ENCODE measurements around the gene PSMG3.

GRCh38 chr7:1617957-1618356 lies 48.1 kb upstream of the PSMG3 start:
- TF ChIP-seq CTCF (conservative IDR thresholded peaks at IDR 0.05): no peak
- no peak for TF ChIP-seq ZFX (IDR thresholded peaks at IDR 0.05)
